Astrocyte (in vitro differentiated cells and primary cell): ENCODE results near the gene ATG14.

Source experiments
- EZH2 ChIP-seq: IDR thresholded peaks from 2 replicates; pipeline ENCODE4 v1.6.1; 2012; ENCODE audit warnings: mild to moderate bottlenecking, low read length, inconsistent platforms; ENCODE audit not compliant: insufficient read depth
- TF ChIP-seq, protein P1 (sequence below): IDR thresholded peaks from 2 replicates; pipeline ENCODE4 v1.5.1; 2011; ENCODE audit warnings: low read depth, mild to moderate bottlenecking, inconsistent platforms, low read length, moderate library complexity; ENCODE audit not compliant: insufficient read depth

- TF ChIP-seq, protein P1, sequence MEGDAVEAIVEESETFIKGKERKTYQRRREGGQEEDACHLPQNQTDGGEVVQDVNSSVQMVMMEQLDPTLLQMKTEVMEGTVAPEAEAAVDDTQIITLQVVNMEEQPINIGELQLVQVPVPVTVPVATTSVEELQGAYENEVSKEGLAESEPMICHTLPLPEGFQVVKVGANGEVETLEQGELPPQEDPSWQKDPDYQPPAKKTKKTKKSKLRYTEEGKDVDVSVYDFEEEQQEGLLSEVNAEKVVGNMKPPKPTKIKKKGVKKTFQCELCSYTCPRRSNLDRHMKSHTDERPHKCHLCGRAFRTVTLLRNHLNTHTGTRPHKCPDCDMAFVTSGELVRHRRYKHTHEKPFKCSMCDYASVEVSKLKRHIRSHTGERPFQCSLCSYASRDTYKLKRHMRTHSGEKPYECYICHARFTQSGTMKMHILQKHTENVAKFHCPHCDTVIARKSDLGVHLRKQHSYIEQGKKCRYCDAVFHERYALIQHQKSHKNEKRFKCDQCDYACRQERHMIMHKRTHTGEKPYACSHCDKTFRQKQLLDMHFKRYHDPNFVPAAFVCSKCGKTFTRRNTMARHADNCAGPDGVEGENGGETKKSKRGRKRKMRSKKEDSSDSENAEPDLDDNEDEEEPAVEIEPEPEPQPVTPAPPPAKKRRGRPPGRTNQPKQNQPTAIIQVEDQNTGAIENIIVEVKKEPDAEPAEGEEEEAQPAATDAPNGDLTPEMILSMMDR: no peak
- TF ChIP-seq EZH2: no peak
These were observed 28.0 kb downstream of the ATG14 start for GRCh38 chr14:55383541-55384140.
